HG02642 (cell line): ENCODE results near the gene MRPL30.
A peak's percentile ranks its signal among the peaks of the same experiment; 100 is the strongest.
"Not testable (repeated sequence)": the region's sequence is repeated elsewhere in the genome, so short reads cannot be mapped to it uniquely, and the experiment has no call there.

Source experiments
- ATAC-seq: cut with Tn5 transposase; IDR thresholded peaks from one replicate; pipeline ENCODE4 v1.9.1; 2021; ENCODE audit warnings: mild to moderate bottlenecking; ENCODE audit not compliant: unreplicated experiment, poor library complexity

MRPL30 gene

DNA sequence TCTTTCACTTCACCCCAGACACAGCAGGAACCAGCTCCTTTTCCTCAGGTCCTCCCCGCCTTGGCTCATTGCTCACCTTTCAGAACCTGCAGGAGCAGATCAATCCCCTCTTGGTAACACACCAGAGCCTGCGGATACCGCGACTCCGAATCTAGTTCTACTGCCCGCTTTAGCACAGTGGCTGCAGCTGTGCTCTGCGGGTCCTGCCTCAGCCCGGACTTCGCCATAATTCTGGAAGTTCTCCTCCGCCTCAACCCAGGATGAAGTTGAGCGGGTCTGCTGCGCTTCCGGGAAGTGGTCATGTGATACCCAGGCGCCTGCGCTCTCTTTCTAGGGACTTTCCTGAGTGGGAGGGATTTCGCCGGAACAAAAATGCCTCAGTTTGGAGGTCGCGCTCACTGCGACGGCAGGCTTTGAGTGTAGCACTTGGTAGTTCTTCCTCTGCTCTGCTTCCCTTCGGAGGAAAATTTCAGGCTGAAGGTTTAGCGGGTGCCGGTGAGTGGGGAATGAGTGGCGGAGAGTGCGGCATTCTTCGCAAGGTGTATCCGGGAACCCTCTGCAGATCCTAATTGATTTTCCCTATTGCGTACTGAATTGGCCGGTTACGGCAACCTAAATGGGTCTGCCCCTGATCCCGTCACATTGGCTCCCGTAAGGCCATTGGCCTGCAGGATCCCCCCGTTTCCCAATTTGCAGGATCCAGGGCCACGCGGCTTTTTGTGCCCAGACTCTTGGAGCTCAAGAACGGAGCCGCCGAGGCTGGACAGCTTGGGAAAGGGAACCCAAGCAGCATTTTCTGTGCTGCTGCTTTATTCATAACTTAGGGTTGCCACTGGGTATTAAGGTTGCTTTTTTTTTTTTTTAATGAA, at the start of gene MRPL30, which contains the start of gene MITD1:
Gene MRPL30 (plus strand): TSS at position 430 of the 869 bp plus-strand sequence. CDS start 5,020 bp downstream, outside the sequence.
Gene MITD1 (minus strand): TSS at position 304 of the 869 bp plus-strand sequence. CDS start 77 bp downstream, at position 227.
- ATAC-seq, result peak; percentile 96

DNA sequence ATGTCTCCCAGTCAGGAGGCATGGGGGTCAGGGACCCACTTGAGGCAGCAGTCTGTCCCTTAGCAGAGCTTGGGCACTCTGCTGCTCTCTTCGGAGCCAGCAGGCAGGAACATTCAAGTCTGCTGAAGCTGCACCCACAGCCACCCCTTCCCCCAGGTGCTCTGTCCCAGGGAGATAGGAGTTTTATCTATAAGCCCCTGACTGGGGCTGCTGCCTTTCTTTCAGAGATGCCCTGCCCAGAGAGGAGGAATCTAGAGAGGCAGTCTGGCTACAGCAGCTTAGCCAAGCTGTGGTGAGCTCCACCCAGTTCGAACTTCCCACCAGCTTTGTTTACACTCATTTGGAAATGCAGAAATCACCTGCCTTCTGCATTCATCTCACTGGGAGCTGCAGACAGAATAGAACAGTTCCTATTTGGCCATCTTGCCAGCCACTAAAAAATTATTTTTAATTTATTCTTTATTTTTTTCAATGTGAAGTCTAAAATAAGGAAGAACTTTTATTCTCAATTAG, 45.9 kb upstream of the MRPL30 start:
- not testable (repeated sequence) for ATAC-seq

DNA sequence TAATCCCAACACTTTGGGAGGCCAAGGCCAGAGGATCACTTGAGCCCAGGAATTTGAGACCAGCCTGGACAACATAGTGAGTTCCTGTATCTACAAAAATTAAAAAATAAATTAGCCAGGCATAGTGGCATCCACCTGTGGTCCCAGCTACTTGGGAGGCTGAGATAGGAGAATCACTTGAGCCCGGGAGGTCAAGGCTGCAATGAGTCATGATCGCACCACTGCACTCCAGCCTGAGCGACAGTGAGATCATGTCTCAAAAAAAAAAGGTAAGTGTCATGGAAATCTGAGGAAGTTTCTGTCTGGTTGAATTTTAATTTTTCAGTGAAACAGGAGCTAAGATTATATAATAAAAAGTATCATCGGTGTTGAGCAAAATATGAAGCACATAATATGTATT, 42.0 kb upstream of the MRPL30 start:
- ATAC-seq, result no peak

DNA sequence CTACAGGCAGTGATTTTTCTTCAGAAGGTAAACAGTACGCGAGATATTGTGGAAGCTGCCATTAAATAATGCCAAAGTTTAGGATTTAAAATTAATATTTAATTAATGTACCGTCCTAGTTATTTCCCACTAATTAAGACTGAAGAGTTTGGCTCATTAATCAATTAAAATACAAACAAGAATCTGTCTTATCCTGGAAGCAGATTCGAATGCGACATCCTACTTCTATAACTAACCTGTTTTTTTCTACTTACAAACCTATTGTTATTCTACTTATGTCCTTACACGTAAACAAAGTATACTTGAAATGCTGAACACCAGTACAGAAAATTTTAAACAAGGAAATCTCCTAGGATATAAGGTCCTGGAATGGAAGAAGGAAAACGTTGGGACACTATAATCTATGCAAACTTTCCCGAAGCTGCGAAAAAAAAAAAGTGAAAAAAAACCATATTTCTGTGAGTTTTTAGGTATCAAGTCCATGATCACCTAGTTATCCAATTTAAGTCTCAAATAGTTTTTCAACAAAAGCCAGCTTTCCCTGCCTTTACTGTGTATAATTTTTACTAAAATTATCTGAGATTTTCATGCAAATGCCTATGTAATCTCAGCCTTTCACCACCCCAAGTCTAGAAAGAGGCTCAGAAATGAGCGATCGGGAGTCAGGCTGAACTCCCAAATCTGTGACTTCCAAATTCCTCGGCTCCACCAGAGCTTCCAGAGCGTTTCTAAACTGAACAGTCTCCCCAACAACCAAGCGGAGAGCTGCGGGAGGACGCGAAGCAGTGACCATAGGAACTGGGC, 40.7 kb upstream of the MRPL30 start:
- ATAC-seq, result no peak

DNA sequence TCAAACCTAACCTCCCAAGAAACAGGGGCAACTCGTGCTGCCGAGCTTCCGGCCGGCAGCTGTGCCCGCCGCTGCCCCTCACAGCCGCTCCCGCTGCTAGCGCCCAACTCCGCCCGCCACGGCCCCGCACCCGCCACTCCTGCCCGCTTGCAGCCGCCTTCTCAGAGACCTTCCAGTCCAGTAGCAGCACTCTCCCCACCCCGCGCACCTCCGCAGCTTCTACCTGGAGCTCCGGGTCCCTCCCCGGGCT, 40.2 kb upstream of the MRPL30 start:
- peak; percentile 35 for ATAC-seq

DNA sequence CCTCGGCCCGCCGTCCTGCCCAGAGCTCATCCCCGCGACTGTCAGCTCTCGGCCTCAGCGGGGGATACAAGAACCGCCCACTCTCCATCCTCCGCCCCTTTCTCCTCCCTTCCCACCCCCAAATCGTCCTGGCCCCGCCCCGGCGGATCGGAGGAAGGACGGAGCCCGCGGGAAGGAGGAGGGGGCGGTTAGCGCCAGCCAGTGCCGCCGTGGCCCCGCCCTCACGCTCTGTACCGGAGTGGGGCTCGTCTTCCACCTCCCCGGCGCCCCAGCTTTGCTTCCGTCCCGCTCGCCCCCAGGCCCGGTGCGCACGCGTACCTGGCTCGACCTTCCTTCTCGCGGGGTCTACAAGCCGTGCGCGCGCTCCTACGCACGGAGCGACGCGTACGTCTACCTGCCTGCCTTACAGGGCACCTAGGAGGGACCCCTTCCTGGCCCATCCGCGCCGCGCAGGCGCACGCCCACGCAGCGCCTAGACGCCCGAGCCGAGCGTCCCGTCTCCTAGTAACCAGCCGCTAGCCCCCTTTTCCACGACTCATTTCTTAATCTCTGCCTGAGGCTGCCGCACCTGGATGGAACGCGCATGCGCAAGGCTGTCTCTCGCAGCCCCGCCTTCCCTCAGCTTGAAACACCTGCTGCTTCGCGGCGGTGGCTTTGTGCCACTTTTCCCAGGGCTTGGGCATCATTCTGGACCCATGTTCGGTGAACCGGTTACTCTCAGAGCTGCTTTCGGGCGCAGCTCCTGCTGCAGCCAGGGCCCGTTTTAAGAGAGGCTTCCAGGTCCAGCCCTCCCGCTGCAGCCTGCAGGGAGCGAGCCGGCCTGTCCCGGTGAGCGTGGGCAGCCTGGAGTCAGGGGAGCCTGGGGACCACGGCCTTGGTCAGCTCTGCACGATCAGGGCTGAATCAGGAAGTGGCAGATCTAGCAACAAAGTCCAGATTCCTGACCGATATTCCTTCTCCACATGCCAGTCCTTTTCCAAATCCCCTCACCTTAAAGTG, 39.6 kb upstream of the MRPL30 start, which contains the start of gene C2orf15:
Gene C2orf15 (plus strand): TSS at position 598 of the 999 bp plus-strand sequence. CDS start 8,852 bp downstream, outside the sequence.
- ATAC-seq, result peak; percentile 92

DNA sequence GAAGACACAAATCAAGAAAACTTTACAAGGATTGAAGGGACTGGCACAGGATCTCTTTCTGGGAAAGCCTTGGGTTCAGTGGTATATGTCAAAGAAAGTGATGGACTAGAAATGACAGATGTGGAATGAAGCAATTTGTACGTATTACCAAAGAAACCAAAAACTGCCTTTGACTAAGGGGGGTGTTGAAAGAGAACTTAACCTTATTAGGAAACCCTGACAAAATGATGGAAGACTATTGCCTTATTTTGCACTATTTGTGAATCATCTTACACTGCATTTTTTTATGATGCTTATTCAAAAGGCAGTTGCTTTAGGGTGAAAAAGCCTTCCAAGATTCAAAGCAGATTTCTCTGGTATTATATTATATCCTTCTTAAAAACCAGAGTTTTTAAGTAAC, 30.3 kb upstream of the MRPL30 start:
- no peak for ATAC-seq

DNA sequence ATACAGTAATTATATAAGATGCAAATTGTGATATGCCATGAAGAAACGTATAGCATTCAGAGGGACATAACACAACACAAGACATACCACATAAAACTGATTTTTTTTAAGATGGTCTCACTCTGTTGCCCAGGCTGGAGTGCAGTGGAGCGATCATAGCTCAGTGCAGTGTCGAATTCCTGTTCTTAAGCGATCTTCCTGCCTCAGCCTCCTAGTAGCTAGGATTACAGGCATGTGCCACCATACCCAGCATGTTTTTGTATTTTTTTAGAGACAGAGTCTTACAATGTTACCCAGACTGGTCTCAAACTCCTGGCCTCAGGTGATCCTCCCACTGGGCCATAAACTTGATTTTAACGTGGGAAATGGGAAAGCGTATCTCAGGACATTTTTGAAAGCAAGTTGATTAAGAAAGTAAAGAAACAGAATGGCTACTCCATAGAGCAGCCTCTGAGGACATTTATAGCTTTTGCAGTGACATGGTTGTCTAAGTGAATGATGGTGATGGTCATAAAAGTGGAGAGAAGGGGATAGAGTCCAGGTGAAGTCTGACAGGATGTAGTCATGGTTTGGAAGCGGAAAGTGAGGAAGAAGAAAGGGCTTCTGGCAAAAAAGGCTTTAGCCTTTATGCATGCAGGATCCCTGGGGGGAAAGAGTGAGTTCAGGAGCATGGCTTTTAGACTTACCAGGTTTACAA, 28.6 kb upstream of the MRPL30 start:
- no peak for ATAC-seq

DNA sequence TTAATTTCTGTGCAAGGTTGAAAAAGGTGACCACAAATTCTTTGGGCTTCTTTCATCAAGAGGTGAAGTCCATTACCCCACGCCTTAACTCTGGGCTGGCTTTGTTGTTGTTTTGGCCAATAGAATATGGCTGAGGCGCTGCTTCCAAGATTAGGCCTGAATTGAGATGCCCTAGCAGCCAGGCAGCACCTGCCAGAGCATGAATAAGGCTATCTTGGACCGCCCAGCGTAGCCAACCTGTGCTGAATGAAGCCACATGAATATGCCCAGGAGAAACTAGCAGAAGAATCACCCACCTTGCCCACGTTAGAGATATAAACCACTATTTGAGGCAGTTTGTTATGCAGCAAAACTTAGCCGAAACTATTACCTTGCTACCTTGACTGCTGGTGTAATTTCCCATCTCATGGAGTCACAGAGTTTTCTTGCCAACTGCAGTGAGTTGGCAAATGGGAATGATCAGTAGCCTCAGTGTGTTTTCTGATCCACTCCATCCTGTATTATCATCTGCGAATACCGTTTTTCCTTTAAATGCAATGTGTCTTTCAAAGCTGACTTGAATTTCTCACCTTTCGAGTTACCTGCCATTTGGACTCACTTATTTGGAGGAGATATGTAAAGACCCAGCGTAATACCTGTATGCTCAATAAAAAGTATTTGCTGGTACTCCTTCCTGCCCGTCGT, 26.9 kb upstream of the MRPL30 start:
- no peak for ATAC-seq

DNA sequence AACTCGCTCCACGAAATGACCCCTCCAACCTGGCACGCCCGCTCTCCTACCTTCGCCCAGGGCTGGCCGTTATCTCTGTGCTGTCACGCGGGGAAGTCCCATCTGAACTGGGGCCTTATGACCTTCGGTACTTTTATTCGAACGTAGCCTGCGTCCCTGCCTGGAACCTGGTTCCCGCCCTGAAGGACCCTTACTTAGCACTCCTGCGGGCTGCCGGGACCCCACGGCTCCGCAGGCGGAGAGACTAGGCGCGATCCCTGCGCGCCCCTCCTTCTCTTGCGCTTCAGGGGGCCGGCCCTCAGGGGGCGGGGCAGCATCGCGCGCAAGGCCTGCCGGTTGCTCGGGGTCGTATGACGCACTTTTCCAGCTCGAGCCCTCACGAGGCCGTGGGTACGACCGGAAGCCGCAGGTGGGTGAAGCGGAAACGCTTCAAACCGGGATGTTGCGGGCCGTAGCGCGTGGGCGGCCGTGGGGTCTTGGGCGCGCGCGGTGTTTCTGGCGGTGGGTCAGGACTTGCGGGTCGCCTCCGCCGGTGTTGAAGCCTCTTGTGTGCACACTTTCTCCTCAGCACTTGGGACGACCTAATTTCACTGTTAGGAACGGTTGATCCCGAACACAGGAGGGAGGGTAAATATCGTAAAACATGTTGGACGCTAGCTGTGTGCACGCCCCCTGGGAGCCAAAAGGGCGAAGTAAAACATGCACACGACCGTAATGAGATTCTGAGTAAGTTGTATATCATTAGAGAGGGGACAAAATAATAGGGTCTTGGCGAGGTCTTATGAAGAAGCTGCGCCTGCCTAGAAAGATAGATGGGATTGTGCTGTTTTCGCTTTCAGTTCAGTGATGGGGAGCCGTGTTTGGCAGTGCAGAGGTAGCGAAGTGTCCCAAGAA, 26.1 kb upstream of the MRPL30 start, which contains the start of the genes LIPT1 and TSGA10:
Gene LIPT1 (plus strand): TSS at position 325 of the 894 bp plus-strand sequence. CDS start 6,991 bp downstream, outside the sequence.
Gene TSGA10 (minus strand): TSS at position 300 of the 894 bp plus-strand sequence. CDS start 45,503 bp downstream, outside the sequence.
- peak; percentile 97 for ATAC-seq

DNA sequence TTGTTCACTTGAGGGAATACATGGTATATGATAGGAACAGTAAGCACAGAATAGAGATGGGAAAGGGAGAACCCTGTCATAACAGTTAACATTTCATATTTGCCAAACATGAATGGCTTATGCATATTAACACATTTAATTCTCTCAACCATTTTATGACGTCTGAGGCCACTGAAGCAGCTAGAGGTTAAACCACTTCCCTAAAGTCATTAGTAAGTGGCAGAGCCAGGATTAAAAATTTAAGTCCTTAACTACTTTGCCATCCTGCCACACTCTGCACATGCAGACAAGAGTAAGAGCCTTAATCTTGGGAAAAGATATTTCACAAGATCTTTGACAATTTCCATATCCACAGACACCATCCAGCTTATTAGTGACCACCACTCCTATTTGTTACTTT, 24.1 kb upstream of the MRPL30 start:
- ATAC-seq, result no peak

DNA sequence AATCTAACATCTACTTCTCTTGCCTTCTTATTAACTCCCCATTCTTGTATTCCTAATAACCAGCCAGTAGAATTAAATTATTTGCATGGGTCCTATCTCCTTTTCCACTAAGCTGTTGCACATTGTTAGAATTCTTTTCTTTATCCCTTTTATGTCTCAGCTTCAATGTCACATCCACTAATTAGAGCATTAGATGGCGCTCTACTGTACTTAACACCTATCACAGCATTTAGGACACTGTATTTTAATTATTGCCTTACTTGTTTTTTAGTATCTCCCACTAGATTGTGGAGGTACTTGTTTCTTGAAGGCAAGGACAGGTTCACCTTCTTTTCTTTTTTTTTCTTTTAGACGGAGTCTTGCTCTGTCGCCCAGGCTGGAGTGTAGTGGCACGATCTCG, 22.4 kb upstream of the MRPL30 start:
- ATAC-seq, result no peak

DNA sequence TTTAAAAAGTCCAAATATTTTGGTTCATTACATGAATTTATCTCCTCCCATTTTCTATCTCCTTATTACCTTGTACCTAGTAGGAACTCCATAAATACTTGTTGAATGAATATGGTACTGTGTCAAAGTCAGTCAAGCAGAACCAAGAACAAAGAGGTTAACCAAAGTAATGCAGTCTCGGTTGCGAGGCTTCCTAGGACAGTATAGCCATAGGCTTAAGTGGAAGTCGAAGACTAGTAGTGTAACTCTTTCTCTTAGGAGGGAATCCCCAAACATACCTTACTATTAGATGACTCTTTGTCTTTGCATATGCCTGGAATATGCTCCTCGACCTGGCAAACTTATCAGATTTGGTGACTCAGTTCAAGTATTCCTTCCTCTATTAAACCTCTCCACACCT, 21.4 kb upstream of the MRPL30 start:
- no peak for ATAC-seq

DNA sequence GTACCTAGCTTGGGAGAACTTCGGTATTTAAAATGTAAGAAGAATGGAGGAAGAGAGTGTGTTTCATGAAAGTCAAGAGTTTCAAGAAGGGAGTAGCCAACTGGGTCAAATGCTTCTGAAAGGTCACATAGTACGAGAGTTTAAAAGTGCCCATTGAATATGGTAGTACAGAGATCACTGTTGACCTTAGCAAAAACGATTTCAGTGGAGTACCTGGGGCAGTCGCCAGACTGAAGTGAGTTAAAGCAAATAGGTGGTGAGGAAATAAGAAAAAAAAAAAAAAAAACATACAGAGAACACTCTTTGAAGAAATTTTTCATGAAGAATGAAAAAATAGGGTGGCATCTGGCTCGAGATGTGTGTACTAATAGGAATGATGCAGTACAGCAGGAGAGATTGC, 14.8 kb upstream of the MRPL30 start:
- ATAC-seq, result no peak

DNA sequence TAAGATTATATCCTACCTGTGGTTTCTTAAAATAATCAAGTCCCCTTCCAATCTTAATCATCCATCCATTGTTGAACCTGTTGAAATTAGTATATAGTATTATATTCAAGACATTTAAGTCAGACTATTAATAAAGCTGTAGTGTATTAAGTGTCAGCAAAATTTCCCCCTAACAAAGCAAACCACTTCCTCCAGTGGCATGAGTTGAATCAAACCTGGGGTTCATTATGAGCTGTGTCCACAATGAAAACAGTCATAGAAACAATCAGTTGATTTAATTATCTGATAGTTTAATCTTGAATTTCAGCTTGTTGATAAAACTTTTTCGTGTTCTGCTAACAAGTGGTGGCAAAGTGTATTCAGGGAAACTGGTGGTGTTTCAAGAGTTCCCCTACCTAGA, 11.4 kb upstream of the MRPL30 start:
- ATAC-seq, result no peak

DNA sequence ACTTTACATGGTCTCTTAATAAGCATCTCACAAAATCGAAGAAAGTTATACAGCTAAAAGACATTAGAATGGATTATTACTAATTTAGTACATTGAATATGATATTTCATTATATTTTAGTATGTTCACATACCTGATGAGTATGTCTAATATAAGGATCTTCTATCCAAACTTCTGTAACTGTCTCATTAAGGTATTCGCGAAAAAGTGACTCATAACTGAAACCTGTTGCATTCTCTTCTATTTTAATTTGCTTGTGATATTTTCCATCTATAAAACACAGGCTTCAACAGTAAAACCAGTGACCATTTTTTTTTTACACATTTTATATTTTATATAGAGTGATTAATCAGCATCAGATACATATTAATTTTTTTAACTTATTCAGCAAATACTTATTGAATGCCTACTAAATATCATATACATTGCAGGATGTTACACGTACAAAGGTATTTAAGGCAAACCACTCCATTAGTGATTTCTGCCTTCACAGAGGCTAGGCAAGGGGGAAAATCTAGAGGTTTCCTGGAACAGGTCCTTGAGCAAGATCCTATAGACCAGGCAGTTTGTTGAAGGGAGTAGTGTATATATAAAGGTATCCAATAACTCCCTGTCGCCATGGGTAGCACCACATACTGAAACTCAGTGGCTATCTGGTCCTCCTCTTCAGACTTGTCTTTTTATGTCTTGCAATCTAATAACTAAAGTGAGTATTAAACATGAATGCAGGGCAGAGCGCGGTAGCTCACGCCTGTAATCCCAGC, 9.4 kb upstream of the MRPL30 start:
- ATAC-seq, result no peak

DNA sequence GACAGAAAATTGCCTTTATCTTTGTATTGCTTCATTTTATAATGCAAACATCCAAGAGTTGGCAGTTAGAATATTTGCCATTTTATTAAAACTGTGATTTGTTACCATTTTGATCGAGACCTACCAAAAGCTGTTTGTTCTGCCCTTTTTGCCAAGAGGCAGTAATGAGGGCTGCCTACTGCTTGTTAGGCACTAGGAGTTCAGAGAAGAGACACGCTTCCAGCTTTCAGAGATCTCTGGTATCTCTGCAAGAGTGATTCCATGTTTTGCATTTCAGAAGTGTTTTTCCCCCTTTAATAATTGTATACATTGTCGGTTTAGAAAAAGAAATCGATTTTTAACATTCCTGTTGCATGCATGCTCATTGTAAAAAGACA, 628 bp downstream of the MRPL30 start:
- ATAC-seq, result no peak
